GM19351 (cell line): ENCODE data around the gene PAQR5.
"Not testable (repeated sequence)": the region's sequence is repeated elsewhere in the genome, so short reads cannot be mapped to it uniquely, and the experiment has no call there.

ENCODE experiments used
- ATAC-seq: cut with Tn5 transposase; IDR thresholded peaks from one replicate; pipeline ENCODE4 v1.9.1; 2021; ENCODE audit warnings: mild to moderate bottlenecking, moderate library complexity; ENCODE audit not compliant: unreplicated experiment

PAQR5 gene, protein sequence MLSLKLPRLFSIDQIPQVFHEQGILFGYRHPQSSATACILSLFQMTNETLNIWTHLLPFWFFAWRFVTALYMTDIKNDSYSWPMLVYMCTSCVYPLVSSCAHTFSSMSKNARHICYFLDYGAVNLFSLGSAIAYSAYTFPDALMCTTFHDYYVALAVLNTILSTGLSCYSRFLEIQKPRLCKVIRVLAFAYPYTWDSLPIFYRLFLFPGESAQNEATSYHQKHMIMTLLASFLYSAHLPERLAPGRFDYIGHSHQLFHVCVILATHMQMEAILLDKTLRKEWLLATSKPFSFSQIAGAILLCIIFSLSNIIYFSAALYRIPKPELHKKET

DNA sequence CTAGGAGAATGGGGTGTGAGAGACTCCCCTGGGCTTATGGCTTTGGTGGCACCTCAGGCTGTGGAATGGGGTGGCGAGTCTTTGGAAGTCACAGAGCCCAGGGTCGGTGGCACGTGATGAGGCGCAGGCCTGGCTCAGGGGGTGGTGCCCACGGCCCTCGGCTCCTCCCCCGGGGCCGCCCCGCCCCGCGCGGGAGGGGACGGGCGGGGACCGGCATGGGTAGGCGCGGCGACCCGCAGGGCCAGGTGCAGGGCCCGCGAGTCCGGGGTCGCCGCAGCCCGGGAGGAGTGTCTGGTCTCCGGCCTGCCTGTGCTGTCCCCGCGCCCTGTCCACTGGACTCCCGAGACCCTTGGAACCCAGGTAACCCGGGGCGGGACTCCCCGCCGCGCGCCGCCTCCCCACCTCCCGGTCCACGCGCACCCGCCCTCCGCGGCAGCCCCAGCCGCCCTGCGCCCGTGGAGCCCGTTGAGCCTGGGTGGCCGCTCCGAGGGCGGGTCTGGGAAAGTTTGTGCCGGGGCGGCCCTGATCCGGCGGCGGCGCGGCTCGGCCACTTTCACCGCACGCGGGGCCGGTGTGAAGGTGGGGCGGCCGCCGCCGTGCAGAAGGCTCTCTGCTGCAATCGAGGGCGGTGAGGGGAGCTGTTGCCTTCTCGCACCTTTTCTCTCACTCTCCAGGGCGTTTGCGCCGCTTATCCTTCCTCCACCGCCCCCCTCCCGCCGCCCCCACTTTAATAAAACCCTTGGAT is at the start of gene PAQR5:
PAQR5 (plus strand) TSS at position 216 of the 745 bp plus-strand sequence. CDS start 61,169 bp downstream, outside the sequence.
- no peak for ATAC-seq

DNA sequence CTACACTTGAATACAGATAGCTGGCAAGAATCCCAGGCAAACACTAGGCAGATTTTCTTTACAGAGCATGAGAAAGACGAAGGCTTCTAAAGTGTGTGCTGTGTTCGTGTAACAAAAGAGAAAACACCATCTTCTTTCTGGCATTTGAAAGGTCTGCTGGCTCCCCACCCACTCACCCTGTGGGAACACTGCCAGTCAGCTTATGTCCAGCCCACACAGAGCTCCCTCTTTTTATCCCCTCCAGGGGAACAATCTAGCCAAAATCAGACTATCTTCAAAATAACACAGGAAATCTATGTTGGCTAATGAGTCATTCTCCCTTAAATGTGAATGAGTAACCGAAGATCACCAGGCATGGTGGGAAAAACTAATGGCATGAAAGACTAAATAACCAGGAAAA is 45.6 kb upstream of the PAQR5 start:
- no peak for ATAC-seq

DNA sequence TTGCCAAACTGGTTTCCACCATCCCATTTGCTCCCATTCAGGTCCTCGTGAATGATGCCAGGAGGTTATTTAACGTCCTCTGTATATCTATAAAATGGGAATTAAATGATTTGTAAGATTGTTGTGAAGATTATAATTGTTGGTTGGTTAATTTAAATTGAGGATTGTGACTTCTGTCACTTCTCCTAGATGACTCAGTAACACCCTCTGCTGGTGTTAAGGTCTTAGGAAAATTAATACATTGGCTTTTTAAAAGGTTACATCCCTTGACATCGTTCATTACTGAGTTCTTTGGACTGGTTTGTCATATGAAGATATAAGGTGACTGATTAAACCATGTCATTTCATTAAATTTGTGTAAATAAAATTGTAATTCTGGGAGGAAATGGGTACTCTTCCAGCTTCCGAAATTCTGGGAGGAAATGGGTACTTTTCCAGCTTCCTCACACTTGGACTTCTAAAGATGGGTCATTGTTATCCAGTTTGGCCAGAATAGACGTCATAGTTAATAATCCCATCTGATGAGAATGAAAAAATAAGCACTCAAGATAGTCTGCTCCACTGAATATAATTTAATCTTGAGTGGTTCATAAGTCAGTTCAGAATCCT is 33.3 kb upstream of the PAQR5 start:
- ATAC-seq: no peak

DNA sequence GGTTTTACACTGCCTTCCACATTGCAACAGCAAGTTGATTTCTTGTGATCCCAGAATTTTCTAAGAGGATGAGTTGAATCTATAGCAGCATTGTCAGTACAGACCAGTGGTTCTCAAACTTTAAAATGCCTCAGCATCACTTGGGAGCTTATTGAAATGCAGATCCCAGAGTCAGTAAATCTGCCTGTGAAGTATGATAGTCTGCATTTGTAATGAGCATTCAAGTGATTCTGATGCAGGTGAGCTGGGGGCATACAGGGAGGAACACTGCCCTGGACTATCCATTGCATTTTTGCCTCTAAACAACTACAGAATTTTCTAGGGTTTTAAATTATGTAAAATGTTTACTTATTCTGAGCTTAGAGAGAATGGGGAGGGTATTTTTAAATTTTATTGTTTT is 27.5 kb upstream of the PAQR5 start:
- no peak for ATAC-seq

DNA sequence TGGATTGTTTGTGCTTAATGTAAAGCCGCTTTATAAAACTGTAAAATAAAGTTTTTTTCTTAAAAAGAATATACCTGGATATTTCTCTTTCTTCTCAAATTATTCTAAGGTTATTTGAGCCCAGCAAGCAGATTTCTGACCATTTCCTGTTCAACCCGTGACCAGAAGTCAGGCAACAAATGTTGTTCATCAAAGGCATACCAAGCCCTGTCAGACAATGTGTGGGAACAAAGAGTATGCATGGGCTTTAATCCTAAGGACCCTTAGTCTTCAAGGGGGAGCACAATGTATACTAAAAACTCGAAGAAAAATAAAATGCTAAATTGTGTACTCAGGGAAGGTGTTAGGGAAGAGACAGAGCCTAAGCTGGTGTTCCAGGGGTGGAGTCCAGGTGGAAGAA is 26.6 kb upstream of the PAQR5 start:
- ATAC-seq: no peak

DNA sequence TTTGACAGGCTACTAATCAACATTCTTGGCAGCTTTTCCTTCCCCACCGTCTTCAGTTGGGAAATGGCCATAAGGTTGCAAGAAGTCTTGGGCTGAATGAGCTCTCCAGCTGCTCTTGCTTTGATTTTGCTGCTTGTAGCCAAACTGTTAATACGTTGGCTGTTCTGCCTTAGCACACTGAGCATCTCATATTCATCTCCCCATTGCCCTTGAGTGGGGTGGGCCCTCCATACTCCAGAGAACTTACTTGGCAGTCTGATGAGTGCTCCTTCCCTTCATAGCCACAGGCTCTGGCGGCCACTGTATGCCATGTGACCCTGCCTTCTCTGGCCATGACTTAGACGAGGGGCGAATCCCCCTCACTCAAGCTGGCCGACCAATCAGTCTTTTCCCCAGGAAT is 25.8 kb upstream of the PAQR5 start:
- no peak for ATAC-seq

DNA sequence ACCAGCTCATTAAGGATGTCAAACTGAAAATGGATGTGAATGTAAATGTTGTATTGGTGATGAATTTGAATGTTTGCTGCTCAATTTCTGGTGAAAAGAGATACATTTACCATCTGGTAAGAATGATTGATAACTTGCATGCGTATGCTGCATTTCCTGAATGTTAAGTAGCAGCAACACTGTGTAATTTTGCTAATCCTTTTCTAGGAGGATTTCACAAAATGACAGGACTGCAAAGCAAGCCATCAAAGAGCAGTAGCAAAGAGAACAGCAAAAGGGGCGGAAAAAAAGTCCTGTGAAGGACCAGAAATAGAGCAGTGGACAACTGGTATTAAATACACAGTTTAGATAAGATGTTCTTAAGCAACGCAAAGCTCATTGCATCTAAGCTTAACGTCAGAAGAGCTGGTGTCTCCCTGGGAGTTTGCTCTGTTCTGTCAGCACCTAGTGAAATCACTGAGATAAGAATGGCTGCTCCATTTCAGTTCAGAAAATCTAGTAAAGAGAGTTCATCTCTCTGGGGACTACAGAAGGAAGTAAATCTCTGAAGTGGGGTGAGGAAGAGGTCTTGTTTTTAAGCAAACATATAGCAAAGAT is 23.5 kb upstream of the PAQR5 start:
- no peak for ATAC-seq

DNA sequence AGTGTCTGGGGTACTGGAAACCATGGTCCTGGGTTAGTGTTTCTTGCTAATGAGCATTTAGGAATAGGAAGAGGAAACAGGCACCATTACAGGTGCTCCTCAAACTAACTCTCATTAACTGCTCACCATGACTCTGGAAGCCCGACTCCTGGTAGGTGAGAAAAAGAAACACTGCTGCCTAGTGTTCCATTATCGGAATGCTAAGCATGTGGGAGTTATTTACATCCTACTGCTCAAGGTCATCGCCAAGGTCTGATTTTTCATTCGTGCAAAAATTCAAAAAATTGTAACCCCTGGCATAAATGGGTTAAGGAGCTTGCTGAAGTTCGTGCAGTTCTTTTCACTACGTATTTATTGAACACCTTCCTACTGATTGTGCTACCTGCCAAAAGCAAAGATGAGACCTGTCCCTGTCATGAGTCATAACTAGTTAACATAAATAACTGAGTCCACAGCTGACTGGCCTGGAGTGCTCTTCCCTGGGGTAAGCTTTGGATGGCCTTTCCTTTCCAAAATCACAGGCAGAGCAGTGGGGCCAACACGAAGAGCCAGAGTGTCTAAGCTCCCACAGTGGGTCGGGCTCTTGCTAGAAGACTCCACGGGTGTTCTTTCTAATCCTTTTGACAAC is 22.7 kb upstream of the PAQR5 start:
- no peak for ATAC-seq

DNA sequence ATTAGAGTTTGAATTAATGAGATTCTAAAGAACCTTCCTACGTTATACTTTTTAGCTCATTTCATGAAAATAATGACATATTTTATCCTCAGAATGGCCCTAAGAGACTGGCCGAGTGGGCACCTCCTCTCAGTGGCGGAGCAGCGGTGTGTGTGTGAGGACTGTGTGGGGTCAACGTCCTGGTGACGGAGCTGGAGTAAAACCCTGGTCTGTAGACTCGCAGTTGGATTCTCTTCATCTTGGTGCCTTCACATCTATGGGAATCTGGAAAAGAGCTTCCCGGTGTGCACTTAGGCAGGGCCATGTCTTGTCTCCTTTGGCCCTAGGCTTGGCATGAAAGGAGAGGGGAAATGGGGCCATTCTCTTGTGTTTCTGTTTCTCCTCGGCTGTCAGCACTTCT is 21.4 kb upstream of the PAQR5 start:
- no peak for ATAC-seq

DNA sequence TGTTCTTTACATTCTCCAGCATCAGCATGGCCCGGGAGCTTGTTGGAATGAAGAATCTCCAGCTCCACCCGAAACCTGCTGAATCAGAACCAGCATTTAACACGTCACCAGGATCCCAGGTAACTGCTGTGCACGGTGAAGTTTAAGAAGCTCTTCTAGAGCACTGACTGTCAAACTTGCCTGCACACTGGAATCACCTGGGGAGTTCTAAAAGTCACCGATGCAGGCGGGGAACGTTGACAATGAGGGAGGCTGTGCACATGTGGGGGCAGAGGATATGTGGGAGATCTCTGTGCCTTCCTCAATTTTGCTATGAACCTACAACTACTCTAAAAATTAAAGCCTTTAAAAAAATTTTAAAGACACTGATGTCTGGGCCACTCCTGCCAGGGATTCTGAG is 19.1 kb upstream of the PAQR5 start:
- ATAC-seq: no peak

DNA sequence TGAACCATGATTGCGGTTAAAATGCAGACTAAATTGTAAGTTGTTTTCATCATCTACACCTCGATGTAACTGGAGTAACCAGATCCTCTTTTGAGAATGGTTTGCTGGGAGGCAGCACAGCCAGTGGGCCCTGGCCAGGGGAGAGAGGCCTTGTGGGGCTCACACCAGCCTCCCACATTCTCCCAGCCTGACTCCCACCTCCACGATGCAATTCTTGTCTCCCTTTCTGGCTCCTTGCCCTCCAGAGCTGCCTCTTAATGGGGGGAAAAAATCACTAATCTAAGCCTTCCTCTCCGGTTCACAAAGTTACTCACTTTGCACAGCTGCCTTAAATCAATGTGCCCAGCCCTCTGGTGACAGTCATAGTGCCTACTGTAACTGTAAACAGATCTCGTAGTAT is 17.9 kb upstream of the PAQR5 start:
- no peak for ATAC-seq

DNA sequence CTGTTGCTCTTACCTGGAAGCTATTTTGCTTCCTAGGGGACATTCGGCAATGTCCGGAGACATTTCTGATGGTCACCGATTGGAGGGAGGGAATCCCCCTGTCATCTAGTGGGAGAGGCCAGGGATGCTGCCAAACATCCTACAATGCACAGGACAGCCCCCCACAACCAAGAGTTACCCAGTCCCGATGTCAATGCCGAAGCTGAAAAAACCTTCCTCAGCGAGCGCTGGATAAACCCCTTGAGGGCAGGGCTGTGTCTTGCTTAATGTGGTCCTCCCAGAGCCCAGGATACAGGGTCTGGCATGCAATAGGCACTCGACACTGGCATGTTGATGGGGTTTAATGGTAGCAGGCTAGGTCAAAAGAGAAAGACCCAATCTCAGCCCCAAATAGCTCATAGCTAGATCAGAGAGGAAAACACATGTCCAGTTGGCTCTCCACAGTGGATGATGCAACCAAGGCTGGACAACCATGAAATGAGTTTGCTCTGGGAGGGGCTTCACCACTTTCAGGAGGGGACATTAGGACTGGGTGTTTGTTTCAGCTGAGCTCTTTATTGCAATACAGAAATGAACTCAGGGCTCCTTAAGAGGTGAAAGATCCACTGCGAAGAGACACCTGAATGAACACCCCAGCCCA is 16.5 kb upstream of the PAQR5 start:
- no peak for ATAC-seq

DNA sequence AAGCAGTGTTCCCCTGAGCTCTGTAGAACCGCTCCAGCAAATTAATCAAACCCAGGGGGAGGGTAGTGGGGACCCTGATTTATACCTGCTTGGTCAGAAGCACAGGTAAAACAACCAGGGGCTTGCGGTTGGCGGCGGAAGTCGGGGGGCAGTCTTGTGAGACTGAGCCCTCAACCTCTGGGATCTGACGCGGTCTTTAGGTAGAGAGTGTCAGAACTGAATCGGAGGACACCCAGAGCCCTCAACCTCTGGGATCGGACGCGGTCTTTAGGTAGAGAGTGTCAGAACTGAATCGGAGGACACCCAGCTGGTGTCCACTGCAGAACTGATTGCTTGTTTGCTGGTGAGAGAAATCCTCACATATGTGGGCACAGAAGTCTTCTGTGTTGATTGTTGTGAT is 12.9 kb upstream of the PAQR5 start:
- no peak for ATAC-seq

DNA sequence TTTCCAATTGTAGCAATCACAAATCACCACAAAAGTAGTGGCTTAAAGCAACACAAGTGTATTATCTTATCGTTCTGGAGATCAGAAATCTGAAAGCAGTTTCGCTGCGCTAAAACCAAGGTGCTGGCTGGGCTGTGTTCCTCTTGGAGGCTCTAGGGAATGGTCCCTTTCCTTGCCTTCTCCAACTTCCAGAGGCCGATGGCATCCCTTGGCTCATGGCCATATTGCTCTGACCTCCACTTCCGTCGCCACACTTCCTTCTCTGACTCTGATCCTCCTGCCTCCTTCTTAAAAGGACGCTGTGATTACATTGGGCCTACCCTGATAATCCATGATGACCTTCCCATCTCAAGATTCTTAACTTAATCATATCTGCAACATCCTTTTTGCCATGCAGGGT is 10.7 kb upstream of the PAQR5 start:
- no peak for ATAC-seq

DNA sequence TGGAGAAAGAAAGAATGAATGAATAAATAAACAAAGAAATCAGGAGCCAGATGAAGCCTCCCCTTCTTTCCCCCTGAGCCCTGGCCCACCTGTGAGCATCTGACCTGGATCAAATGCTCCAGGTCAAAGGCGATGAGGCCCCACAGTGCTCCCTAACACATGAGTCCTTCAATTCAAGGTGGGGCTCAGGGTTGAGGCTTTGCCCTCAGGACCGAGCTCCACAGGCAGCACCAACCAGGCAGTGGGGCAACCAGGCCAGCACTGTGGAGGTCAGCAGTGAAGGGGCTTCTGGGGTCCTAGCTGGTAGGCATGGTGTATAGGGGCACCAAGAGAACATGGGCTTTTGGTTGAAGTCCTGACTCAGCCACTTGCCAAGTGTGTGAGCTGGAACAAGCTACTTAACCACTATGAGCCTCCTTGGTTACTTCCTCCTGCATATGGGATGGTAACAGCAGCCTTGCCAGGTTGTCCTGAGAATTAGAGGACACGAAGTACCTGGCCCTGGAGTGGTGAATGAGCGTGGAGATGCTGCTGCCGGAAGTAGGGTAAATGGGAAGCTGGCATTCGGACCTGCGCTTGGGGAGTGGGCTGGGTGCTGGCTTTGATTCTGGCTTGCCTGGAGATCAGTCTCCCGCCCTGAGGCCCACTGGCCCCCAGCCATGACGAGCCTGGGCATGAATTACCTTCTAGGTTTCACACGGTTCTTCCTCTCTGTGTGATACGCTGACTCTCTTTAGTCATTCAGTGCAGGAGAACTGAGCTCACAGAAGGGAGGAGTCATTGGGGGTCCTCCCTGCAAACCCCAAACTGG is 10.0 kb upstream of the PAQR5 start:
- ATAC-seq: no peak

DNA sequence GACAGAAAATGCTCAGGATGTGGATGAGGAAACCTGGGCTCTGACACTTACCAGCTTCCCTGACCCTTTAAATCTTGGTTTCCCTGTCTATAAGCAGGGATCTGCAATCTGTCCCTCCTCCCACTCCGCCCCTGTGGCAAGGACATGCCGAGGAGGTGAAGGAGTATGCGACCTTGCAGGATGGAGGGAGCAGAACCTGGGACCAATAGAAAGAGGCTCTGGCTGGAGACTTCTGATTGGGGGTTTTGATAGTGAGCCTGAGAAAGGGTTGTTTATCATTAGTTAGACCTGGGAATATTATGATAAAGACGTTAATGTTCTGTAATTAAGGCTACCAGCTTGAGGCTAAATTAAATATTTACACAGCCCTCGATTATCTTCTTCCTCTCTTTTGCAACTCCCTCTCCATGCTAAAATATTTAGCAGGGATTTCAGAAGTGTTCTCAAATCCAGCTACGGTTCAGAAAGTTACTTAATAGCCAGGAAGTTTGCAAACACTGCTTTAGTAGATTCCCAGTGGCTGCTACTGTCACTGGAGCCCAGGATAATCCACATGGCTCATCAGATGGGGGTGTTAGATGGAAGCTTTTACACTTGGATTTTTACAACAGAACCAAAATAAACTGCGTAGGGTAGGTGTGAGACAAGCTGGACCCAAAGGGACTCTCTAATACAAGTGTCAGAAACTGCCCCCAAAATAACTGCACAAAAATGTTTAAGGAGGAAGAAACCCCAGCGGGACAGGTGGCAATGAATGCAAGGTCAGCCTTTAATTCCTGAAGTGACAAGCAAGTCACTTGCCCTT is 9.2 kb upstream of the PAQR5 start:
- ATAC-seq: no peak

DNA sequence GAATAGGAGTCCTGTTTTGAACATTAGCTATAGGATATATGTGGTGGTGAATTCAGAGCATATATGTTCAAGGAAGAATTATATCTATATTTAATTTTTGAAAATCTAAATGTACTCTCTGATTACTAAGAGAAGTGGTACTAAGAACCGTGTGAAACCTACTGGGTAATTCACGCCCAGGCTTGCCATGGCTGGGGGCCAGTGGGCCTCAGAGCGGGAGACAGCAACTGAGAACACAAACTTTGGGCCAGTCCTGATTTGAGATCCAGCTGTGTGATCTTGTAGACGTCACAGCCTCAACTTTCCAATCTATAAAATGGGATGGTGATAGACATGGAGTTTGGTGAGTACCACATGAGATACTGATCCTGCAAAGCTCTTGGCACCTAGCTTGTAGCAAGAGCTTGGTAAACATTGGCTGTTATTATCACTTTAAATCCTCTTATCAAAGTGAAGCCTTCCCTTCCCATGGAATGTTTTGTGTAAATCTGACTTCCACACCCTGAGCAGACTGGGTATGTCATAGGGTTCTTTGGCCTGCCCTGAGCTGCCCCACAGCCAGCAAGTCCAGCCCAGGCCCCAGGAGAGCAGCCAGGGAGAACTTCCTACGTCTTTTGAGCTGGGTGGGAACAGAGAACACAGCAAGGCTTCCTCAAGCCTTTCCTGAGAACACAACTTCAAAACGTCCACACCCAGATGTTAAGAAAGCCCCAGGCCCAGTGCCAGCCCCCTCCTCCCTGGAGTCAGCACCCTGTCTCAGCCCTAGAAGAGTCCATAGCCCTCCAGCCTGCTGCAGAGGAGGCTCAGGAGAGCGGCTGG is 8.2 kb upstream of the PAQR5 start:
- no peak for ATAC-seq

DNA sequence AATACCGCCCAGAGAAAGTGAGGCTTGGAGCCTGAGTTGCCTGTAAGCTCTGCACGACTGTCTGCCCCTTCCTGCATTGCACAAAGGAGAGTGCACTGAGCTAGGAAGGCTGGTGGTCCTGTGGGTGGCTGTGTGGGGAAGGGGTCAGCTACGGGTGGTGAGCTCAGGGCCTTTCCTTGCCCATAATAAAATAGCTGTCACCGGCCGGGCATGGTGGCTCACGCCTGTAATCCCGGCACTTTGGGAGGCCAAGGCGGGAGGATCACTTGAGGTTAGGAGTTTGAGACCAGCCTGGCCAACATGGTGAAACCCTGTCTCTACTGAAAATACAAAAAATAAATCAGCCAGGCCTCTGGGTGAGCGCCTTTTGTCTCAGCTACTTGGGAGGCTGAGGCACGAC is 7.1 kb upstream of the PAQR5 start:
- not testable (repeated sequence) for ATAC-seq
